Endothelial cell of umbilical vein (primary cell): ENCODE data around the gene MZB1. TPM values are rescaled to one million over a fixed set of nuclear protein-coding genes. Genes with fewer than 3 reads are reported as not detected.

ENCODE experiments used
- BruUV-seq: library from RNA; stranded (reverse); fragments of 400-500 nt; replicated peaks from 2 replicates; lab custom pipeline; 2021; lab: Mats Ljungman, UMichigan
- CTCF ChIA-PET: fragments of 300-600, 350-600 bp; sonication (Branson Sonifier 250); formaldehyde crosslinking; loops from one replicate; lab custom pipeline; 2021; ENCODE audit warnings: antibody characterized with exemption, inconsistent platforms; lab: Charles Lee
- POLR2A ChIA-PET: fragments of 300-600, 350-600 bp; sonication (Branson Sonifier 250); formaldehyde crosslinking; loops from one replicate; lab custom pipeline; 2021; ENCODE audit warnings: antibody characterized with exemption, inconsistent platforms; lab: Charles Lee
- DNase-seq: peaks from one replicate; pipeline ENCODE4 v3.0.0-alpha.2; 2011; ENCODE audit warnings: low read depth, low spot score
- FAIRE-seq: peaks from 2 replicates; lab custom pipeline; 2011; peaks lifted over from hg19 to GRCh38; lab: Jason Lieb, UNC
- H2AFZ ChIP-seq: 2 replicates; pipeline ENCODE4 v1.6.0; 2012; ENCODE audit warnings: low read depth, low read length, control low read depth, inconsistent platforms
- H3K27ac ChIP-seq: 2 replicates; pipeline ENCODE4 v1.5.1; 2011; ENCODE audit warnings: low read depth, mild to moderate bottlenecking, control low read depth, low read length, moderate library complexity; ENCODE audit not compliant: insufficient read depth
- H3K27me3 ChIP-seq, 2 experiments: 2 replicates each; pipeline versions ENCODE4 v1.6.0 to v1.6.1; 2011; ENCODE audit warnings: low read length in 2 of 2, mixed read lengths in 1 of 2; ENCODE audit not compliant: control insufficient read depth in 2 of 2, insufficient read depth in 2 of 2
- H3K36me3 ChIP-seq, 2 experiments: 2 replicates in 1 of 2; 3 replicates in 1 of 2; pipeline ENCODE4 v1.5.1; 2011; ENCODE audit warnings: low read length in 2 of 2, mild to moderate bottlenecking in 1 of 2, moderate library complexity in 1 of 2; ENCODE audit not compliant: control insufficient read depth in 2 of 2, insufficient read depth in 2 of 2; ENCODE audit errors: extremely low read depth in 1 of 2
- H3K4me1 ChIP-seq: 3 replicates; pipeline ENCODE4 v1.5.1; 2011; ENCODE audit warnings: mild to moderate bottlenecking, low read length; ENCODE audit not compliant: control insufficient read depth, insufficient read depth; ENCODE audit errors: extremely low read depth
- H3K4me2 ChIP-seq: 2 replicates; pipeline ENCODE4 v1.6.1; 2011; ENCODE audit warnings: low read length, control low read depth, mixed read lengths; ENCODE audit not compliant: insufficient read depth
- H3K4me3 ChIP-seq, 3 experiments: fragments of 200-600 bp in 1 of 3; sonication (generic), shearing (Covaris generic) in 1 of 3; replicated peaks in 1 of 3; 2 replicates each; pipeline ENCODE4 v1.5.1; 2011 to 2016; ENCODE audit warnings: control low read depth in 3 of 3, low read length in 3 of 3, mild to moderate bottlenecking in 2 of 3, inconsistent platforms in 1 of 3, low read depth in 1 of 3, moderate library complexity in 1 of 3; ENCODE audit not compliant: insufficient read depth in 1 of 3
- H3K79me2 ChIP-seq: 2 replicates; pipeline ENCODE4 v1.6.0; 2012; ENCODE audit warnings: low read length, inconsistent platforms; ENCODE audit not compliant: control insufficient read depth, insufficient read depth
- H3K9ac ChIP-seq: replicated peaks from 2 replicates; pipeline ENCODE3; 2011; ENCODE audit warnings: low read length, control low read depth; ENCODE audit not compliant: insufficient read depth; ENCODE audit errors: extremely low read depth
- H3K9me1 ChIP-seq: replicated peaks from 3 replicates; pipeline ENCODE4 v1.6.0; 2011; ENCODE audit warnings: mild to moderate bottlenecking, low read length; ENCODE audit not compliant: control insufficient read depth, insufficient read depth; ENCODE audit errors: extremely low read depth
- H3K9me3 ChIP-seq: replicated peaks from 2 replicates; pipeline ENCODE4 v1.5.1; 2012; ENCODE audit warnings: low read length, inconsistent platforms; ENCODE audit not compliant: control insufficient read depth, insufficient read depth
- H4K20me1 ChIP-seq: replicated peaks from 2 replicates; pipeline ENCODE3; 2011; ENCODE audit warnings: mild to moderate bottlenecking, low read length; ENCODE audit not compliant: control insufficient read depth, insufficient read depth; ENCODE audit errors: extremely low read depth
- CTCF ChIP-seq, 2 donors: IDR thresholded peaks; 1 replicate in 1 of 2; 2 replicates in 1 of 2; pipeline ENCODE4 v1.5.1; 2011; ENCODE audit warnings: low read length in 2 of 2, mild to moderate bottlenecking in 2 of 2, moderate library complexity in 2 of 2, control low read depth in 1 of 2, inconsistent platforms in 1 of 2, low read depth in 1 of 2; ENCODE audit not compliant: insufficient read depth in 1 of 2; ENCODE audit errors: extremely low read depth in 1 of 2
- EZH2 ChIP-seq: IDR thresholded peaks from 2 replicates; pipeline ENCODE4 v1.6.1; 2012; ENCODE audit warnings: borderline replicate concordance, low read depth, mild to moderate bottlenecking, moderate library complexity, low read length, inconsistent platforms; ENCODE audit not compliant: severe bottlenecking
- FOS ChIP-seq: IDR thresholded peaks from 2 replicates; pipeline ENCODE4 v1.6.1; 2011; ENCODE audit warnings: mild to moderate bottlenecking, low read length, moderate library complexity, borderline replicate concordance; ENCODE audit not compliant: insufficient read depth
- GATA2 ChIP-seq: IDR thresholded peaks from 2 replicates; pipeline ENCODE4 v1.7.0; 2011; ENCODE audit warnings: low read depth, mild to moderate bottlenecking, moderate library complexity, mixed read lengths, low read length; ENCODE audit not compliant: insufficient read length, insufficient read depth
- JUN ChIP-seq: IDR thresholded peaks from 2 replicates; pipeline ENCODE4 v1.6.1; 2011; ENCODE audit warnings: borderline replicate concordance, low read depth; ENCODE audit not compliant: insufficient read length, insufficient read depth
- MAX ChIP-seq: IDR thresholded peaks from 2 replicates; pipeline ENCODE4 v1.6.1; 2011; ENCODE audit not compliant: insufficient read depth, insufficient read length
- MYC ChIP-seq: IDR thresholded peaks from one replicate; pipeline ENCODE4 v1.6.1; 2011; ENCODE audit warnings: mild to moderate bottlenecking, low read depth, low read length
- POLR2A ChIP-seq: IDR thresholded peaks from 2 replicates; pipeline ENCODE4 v1.6.1; 2012; ENCODE audit warnings: low read depth, mild to moderate bottlenecking, control low read depth, low read length
- POLR2AphosphoS5 ChIP-seq: IDR thresholded peaks from 2 replicates; pipeline ENCODE4 v1.6.1; 2012; ENCODE audit warnings: low read depth, mild to moderate bottlenecking, control low read depth, low read length, moderate library complexity; ENCODE audit not compliant: insufficient read depth
- dilution Hi-C: fragments of 300-500 bp; cut with MboI; formaldehyde crosslinking; loops from one replicate; pipeline ENCODE4 v1.15.0; 2019; ENCODE audit warnings: low sequenced_read_pairs; ENCODE audit not compliant: extremely low pct_ligation_motif_present
- intact Hi-C: fragments of 100-400 bp; cut with micrococcal nuclease; formaldehyde crosslinking; loops from one replicate; pipeline ENCODE4 v1.10.0; 2022
- polyA plus RNA-seq, 4 experiments: library from polyadenylated mRNA; depleted of rRNA in 3 of 4; stranded (reverse) in 3 of 4; unstranded in 1 of 4; fragments of >200 nt; gene quantifications; 2 replicates each; pipeline versions ENCODE4 v1.2.1 to v1.2.3, GENCODE V29; 2011 to 2012; ENCODE audit warnings: missing spikeins in 1 of 4
- total RNA-seq: library from RNA; stranded (reverse); gene quantifications from 2 replicates; pipeline ENCODE4 v1.2.3, GENCODE V29; 2021

Gene MZB1
- total and polyA plus RNA-seq, 2 donors (not counting 3 experiments of a cell fraction or from before 2014, with no cell fraction given), result not detected

GRCh38 chr5:139361835-139362429 is 27.8 kb downstream of the MZB1 start:
- intact Hi-C loops (no loop called here), dilution Hi-C loops (no loop called here)
- Histone ChIP-seq H3K4me2 (no peak overlapping the region), H3K4me3 (no peak overlapping the region), H3K79me2 (peaks cover 32% of the 10 kb centered on the region), H3K9me3 (no peaks in the 10 kb centered on the region), H3K4me1 (no peaks in the 10 kb centered on the region), H3K27me3 (no peaks in the 10 kb centered on the region), H3K36me3 (peaks cover 3 to 14% of the 10 kb centered on the region in 2 experiments), H2AFZ (no peak overlapping the region), H3K27ac (no peak overlapping the region), H3K9me1 (no peaks in the 10 kb centered on the region), H4K20me1 (peaks cover 9% of the 10 kb centered on the region), H3K9ac (no peak overlapping the region)
- ChIA-PET POLR2A (interaction anchor here (0.6 kb wide), 1 partner anchor 10 kb away, joined by 5 read pairs; no protein-coding TSS in a partner anchor), CTCF (interaction anchor here (1.2 kb wide), 1 partner anchor 20 kb away, joined by 5 read pairs; the partner anchor contains the start of gene PAIP2)
- TF ChIP-seq FOS, result no peak
- TF ChIP-seq POLR2A, result no peak
- no peak for TF ChIP-seq CTCF (IDR thresholded peaks at IDR 0.05; ENCODE audit: extremely low read depth in 1 of 2, insufficient read depth in 1 of 2, low read depth in 1 of 2, low read length in 2 of 2)
- TF ChIP-seq EZH2, result no peak
- TF ChIP-seq MYC, result no peak
- TF ChIP-seq POLR2AphosphoS5, result no peak
- no peak for TF ChIP-seq GATA2
- no peak for TF ChIP-seq JUN
- no peak for TF ChIP-seq MAX
- FAIRE-seq (no peak), DNase-seq (no peak)
- no TSS peak for BruUV-seq
